Suprapubic skin (tissue), 4 donors: ENCODE results near the gene PPEF1. TPM values are rescaled to one million over a fixed set of nuclear protein-coding genes. Genes with fewer than 3 reads are reported as not detected.
"Not testable (repeated sequence)": the region's sequence is repeated elsewhere in the genome, so short reads cannot be mapped to it uniquely, and the experiment has no call there.

ENCODE experiments used
- DNase-seq, 2 donors: peaks; one replicate each; pipeline ENCODE4 v3.0.0-alpha.2; 2019; ENCODE audit warnings: low spot score in 2 of 2
- H3K27ac ChIP-seq: fragments of 200-600 bp; sonication (generic); one replicate; pipeline ENCODE4 v1.5.1; 2019
- H3K27me3 ChIP-seq: fragments of 200-600 bp; sonication (generic); one replicate; pipeline ENCODE4 v1.5.1; 2019
- H3K36me3 ChIP-seq: fragments of 200-600 bp; sonication (generic); one replicate; pipeline ENCODE4 v1.5.1; 2019
- H3K4me1 ChIP-seq: fragments of 200-600 bp; sonication (generic); one replicate; pipeline ENCODE4 v1.5.1; 2019
- H3K4me3 ChIP-seq: fragments of 200-600 bp; sonication (generic); one replicate; pipeline ENCODE4 v1.5.1; 2019; ENCODE audit warnings: mild to moderate bottlenecking
- H3K9me3 ChIP-seq: fragments of 200-600 bp; sonication (generic); one replicate; pipeline ENCODE4 v1.5.1; 2019
- EP300 ChIP-seq: sonication (generic); formaldehyde crosslinking; IDR thresholded peaks from one replicate; pipeline ENCODE4 v1.6.1; 2017; ENCODE audit warnings: antibody characterized with exemption
- POLR2A ChIP-seq, 2 donors: fragments of 450-650 bp; IDR thresholded peaks; one replicate each; pipeline ENCODE4 v1.6.1; 2017; ENCODE audit warnings: antibody characterized with exemption in 2 of 2, mild to moderate bottlenecking in 2 of 2, moderate library complexity in 2 of 2
- POLR2AphosphoS5 ChIP-seq, 3 donors: sonication (generic); formaldehyde crosslinking; IDR thresholded peaks; one replicate each; pipeline ENCODE4 v1.6.1; 2017; ENCODE audit warnings: antibody characterized with exemption in 3 of 3
- WGBS: methylation state at CpG from one replicate; pipeline ENCODE4 v1.1.5; 2018; 5-methylcytosine and 5-hydroxymethylcytosine counted together
- total RNA-seq, 4 donors: library from RNA; depleted of rRNA; stranded (reverse); fragments of >200 nt; gene quantifications; one replicate each; pipeline ENCODE4 v1.1.0, GENCODE V29; 2016
- TF ChIP-seq, protein P1 (sequence below), 2 donors: fragments of 200-600 bp in 1 of 2; fragments of 450-650 bp in 1 of 2; sonication (generic) in 1 of 2; IDR thresholded peaks; one replicate each; pipeline ENCODE4 v1.5.1; 2016 to 2019; ENCODE audit warnings: antibody characterized with exemption in 2 of 2, mild to moderate bottlenecking in 1 of 2, moderate library complexity in 1 of 2

PPEF1 gene
- total RNA-seq, 4 donors from 2014 or later = 0.26 to 2.3 TPM; not detected in 2

DNA sequence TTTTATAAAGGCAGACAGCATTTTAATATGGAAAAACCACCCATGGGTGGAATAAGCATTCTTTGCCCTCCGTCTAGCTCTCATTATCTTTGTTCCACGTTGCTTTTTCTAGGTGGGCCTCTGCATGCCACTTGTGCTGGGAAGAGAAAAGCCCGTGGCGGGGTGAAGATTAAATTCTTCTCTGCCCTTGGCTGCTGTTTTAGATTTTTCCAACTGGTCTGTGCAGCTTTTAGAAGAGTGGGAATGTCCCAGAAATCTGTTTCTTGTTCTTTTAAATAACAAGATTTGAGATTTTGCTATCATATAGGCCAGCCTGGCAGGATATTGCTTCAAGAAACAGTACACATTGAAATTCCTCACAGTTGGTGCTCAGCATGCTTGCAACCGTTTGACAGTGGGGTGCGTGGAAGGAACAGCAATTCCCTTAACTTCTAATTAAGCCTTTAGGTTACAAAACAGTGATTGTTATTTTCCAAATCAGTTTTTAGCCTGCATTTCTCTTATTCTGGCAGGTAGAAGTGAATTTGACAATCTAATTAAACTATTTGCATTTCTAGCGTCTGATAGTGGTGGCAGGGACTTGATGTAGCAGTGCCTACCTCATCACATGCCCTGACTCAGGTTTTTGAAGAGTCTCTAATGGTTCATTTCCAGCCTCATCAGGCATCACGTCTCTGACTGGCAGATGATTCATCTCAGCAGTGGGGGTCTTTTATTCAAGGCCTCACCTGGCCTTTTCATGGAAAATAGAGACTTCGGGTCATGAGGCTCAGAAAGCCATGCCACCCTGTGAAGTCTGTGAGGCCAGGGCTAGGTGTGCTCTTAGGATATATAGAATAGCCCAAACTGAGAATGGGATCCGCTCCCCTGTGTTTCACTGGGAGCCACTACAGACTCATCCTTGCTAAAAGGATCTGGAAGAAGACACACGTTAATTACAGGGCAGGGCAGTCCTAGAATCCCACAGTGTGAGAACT lies 50.8 kb downstream of the PPEF1 start:
- no peak for DNase-seq
- Histone ChIP-seq H3K27me3 (no peaks in the 10 kb centered on the region), H3K4me1 (no peaks in the 10 kb centered on the region), H3K4me3 (no peak overlapping the region), H3K36me3 (no peaks in the 10 kb centered on the region), H3K9me3 (no peaks in the 10 kb centered on the region), H3K27ac (no peak overlapping the region)
- TF ChIP-seq EP300 (no peak), POLR2AphosphoS5 (IDR thresholded peaks at IDR 0.05) (no peak), POLR2A (IDR thresholded peaks at IDR 0.05) (no peak)
- TF ChIP-seq, protein P1, sequence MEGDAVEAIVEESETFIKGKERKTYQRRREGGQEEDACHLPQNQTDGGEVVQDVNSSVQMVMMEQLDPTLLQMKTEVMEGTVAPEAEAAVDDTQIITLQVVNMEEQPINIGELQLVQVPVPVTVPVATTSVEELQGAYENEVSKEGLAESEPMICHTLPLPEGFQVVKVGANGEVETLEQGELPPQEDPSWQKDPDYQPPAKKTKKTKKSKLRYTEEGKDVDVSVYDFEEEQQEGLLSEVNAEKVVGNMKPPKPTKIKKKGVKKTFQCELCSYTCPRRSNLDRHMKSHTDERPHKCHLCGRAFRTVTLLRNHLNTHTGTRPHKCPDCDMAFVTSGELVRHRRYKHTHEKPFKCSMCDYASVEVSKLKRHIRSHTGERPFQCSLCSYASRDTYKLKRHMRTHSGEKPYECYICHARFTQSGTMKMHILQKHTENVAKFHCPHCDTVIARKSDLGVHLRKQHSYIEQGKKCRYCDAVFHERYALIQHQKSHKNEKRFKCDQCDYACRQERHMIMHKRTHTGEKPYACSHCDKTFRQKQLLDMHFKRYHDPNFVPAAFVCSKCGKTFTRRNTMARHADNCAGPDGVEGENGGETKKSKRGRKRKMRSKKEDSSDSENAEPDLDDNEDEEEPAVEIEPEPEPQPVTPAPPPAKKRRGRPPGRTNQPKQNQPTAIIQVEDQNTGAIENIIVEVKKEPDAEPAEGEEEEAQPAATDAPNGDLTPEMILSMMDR (IDR thresholded peaks at IDR 0.05) = no peak
- WGBS = 73% methylated on average over 11 of the region's 11 CpGs

DNA sequence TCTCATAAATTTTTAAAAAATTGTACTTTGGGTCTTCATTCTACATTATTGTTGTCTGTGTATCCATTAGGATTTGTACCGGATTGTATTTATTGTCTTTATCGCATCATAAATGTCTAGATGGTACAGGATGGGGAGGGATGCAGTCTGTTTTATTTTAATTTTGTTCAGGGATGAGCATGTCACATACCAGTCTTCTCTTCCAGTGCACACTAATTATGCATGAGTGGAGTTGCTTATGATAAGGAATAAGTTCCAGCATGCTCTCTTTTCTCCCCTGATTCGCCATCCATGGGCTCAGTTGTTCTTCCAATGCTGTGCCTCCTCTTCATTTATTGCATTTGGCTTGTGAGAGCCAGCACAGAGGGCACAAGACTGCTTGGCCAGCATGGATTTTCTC lies 54.3 kb downstream of the PPEF1 start:
- DNase-seq = no peak
- WGBS = 85% methylated on average over 3 of the region's 3 CpGs

DNA sequence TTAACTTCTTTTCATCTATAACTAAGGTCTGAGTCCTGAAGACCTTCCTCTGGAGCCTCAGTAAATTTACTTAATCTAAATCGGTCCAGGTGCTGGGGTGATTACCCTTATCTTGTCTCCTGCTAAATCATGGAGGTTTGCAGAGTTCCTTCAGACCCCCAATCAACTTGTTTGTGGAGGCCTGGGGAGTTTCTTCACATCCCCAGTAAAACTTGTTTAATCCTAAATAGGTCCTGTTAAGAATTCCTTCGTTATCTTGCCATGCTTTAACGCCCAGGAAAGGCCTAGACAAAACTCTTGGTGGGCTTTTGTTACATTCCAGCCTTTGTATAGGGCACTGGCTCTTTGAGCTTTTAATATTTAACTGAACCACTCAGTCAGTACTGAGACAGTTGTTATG lies 55.7 kb downstream of the PPEF1 start:
- not testable (repeated sequence) for H3K27ac ChIP-seq, H3K9me3 ChIP-seq, DNase-seq, H3K27me3 ChIP-seq, H3K4me1 ChIP-seq, H3K4me3 ChIP-seq, H3K36me3 ChIP-seq
- 75% methylated on average over 3 of the region's 3 CpGs for WGBS

More for the DNA sequence above, 54.3 kb downstream of the PPEF1 start:
- Histone ChIP-seq H3K27me3 (no peaks in the 10 kb centered on the region), H3K27ac (no peak overlapping the region), H3K4me3 (no peak overlapping the region), H3K9me3 (no peaks in the 10 kb centered on the region), H3K36me3 (no peaks in the 10 kb centered on the region), H3K4me1 (no peaks in the 10 kb centered on the region)
- TF ChIP-seq POLR2AphosphoS5 (IDR thresholded peaks at IDR 0.05) = no peak

DNA sequence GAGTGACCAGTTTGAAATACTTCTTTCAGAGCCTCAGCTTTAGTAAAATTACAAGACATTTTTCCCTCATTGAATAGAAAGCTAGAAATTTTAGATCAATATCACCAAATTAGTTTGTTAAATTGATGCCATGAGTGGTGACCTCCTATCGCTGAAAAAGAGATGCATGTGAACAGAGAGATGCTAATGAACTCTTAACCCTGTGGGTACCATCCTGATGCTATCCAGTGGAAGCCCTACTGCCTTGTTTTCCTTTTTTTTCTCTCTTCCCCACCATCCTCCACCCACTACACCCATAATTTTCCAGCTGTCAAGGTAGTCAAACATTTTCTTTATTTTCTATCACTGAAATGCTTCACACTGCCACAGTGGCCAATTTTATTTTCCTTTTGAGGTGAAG lies 61.9 kb downstream of the PPEF1 start:
- 49% methylated on average over 1 of the region's 1 CpG for WGBS
- no peak for DNase-seq
- no peaks in the 10 kb centered on the region for H3K4me1 ChIP-seq

DNA sequence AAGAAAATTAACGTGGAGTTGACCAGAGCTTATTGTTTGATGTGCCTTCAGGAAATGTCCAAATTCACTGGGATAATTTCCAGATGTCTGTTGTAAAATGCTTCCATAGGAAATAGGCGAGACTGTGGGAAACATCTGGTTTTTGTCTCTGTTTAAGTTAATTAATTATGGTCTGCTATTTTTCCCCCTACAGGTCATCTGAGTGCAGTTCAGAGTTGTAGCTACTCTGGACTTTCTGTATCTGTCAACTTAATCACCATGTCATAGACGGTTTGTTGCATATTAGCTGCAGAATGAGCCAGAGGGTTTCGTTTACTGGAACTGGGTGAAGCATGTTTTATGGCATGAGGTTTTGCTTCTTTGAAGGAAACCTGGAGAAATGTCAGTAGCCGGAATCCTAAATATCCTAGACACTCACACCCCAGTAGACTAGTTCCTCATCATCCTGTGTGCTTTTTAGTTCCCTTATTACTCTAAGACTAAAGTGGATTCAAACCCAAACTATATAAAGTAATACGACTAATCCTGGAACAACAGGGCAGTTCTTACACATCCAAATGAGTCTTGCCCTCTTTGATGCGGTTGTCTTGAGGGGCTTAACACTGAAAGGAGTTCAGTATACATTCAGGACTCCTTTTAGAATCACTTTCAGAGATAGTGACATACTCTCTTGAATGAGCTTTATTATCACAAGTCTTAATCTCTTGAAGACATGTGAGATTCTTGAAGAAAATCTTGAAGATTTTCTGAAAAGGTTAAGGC lies 62.5 kb downstream of the PPEF1 start:
- TF ChIP-seq POLR2AphosphoS5 (IDR thresholded peaks at IDR 0.05) (no peak), EP300 (no peak), POLR2A (IDR thresholded peaks at IDR 0.05) (no peak)
- TF ChIP-seq, protein P1 (IDR thresholded peaks at IDR 0.05) = no peak
- Histone ChIP-seq H3K27ac (no peak overlapping the region), H3K4me1 (no peaks in the 10 kb centered on the region), H3K36me3 (no peaks in the 10 kb centered on the region), H3K9me3 (no peaks in the 10 kb centered on the region), H3K27me3 (no peaks in the 10 kb centered on the region), H3K4me3 (no peak overlapping the region)
- WGBS = 44% methylated on average over 7 of the region's 7 CpGs
- DNase-seq = no peak

More for the DNA sequence above, 61.9 kb downstream of the PPEF1 start:
- Histone ChIP-seq H3K27ac (no peak overlapping the region), H3K4me3 (no peak overlapping the region), H3K27me3 (no peaks in the 10 kb centered on the region), H3K36me3 (no peaks in the 10 kb centered on the region), H3K9me3 (no peaks in the 10 kb centered on the region)
- TF ChIP-seq, protein P1 (IDR thresholded peaks at IDR 0.05) = no peak
- TF ChIP-seq POLR2A (IDR thresholded peaks at IDR 0.05) (no peak), POLR2AphosphoS5 (IDR thresholded peaks at IDR 0.05) (no peak), EP300 (no peak)

DNA sequence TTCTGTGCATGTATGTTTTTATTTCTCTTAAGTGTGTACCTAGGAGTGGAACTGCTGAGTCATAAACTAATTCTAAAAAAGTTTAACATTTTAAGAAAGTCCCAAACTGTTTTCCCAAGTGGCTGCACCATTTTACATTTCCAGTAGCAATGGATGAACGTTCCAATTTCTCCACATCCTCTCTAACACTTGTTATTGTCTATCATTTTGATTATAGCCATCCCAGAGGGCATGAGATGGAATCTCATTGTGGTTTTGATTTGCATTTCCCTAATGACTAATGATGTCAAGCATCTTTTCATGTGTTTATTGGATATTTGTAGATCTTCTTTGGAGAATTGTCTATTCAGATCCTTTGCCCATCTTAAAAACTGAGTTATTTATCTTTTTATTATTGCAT lies 82.5 kb downstream of the PPEF1 start:
- no peak for DNase-seq
- H3K4me1 ChIP-seq = no peaks in the 10 kb centered on the region
- no peak overlapping the region for H3K27ac ChIP-seq
- WGBS = 36% methylated on average over 1 of the region's 1 CpG
- no peaks in the 10 kb centered on the region for H3K9me3 ChIP-seq
- TF ChIP-seq EP300 = no peak
- no peak for TF ChIP-seq POLR2AphosphoS5 (IDR thresholded peaks at IDR 0.05)
- TF ChIP-seq POLR2A (IDR thresholded peaks at IDR 0.05) = no peak
- TF ChIP-seq, protein P1 (IDR thresholded peaks at IDR 0.05) = no peak
- H3K36me3 ChIP-seq = no peaks in the 10 kb centered on the region
- H3K4me3 ChIP-seq = no peak overlapping the region
- H3K27me3 ChIP-seq = no peaks in the 10 kb centered on the region
